Measurements from ENCODE around the gene ITIH5.

Gene ITIH5

GRCh38 chr10:7580520-7580919, 86.2 kb downstream of the ITIH5 start:
- no peak for DNase-seq

- no peak for DNase-seq
These were observed 87.1 kb downstream of the ITIH5 start for GRCh38 chr10:7579681-7580080.

- no peak for DNase-seq
These were observed 89.2 kb downstream of the ITIH5 start for GRCh38 chr10:7577579-7577978.

GRCh38 chr10:7577176-7577575, 89.6 kb downstream of the ITIH5 start:
- no peak for DNase-seq

GRCh38 chr10:7576340-7576739, 90.4 kb downstream of the ITIH5 start:
- DNase-seq, result no peak

- DNase-seq, result no peak
These were observed 94.4 kb downstream of the ITIH5 start for GRCh38 chr10:7572391-7572790.

- DNase-seq, result no peak
These were observed 94.8 kb downstream of the ITIH5 start for GRCh38 chr10:7571981-7572380.

GRCh38 chr10:7567911-7568620, 98.7 kb downstream of the ITIH5 start:
- DNase-seq, result no peak

GRCh38 chr10:7566891-7567290, 99.9 kb downstream of the ITIH5 start:
- DNase-seq, result no peak

- DNase-seq, result no peak
These were observed 100.9 kb downstream of the ITIH5 start for GRCh38 chr10:7565871-7566270.

- no peak for DNase-seq
These were observed 103.0 kb downstream of the ITIH5 start for GRCh38 chr10:7563770-7564169.

GRCh38 chr10:7563368-7563767, 103.4 kb downstream of the ITIH5 start:
- no peak for DNase-seq

GRCh38 chr10:7561985-7562384, 104.8 kb downstream of the ITIH5 start:
- DNase-seq, result no peak

GRCh38 chr10:7561216-7561893, 105.4 kb downstream of the ITIH5 start:
- DNase-seq, result no peak

GRCh38 chr10:7560519-7560918, 106.2 kb downstream of the ITIH5 start:
- no peak for DNase-seq

GRCh38 chr10:7559386-7559785, 107.4 kb downstream of the ITIH5 start:
- no peak for DNase-seq

GRCh38 chr10:7558036-7558435, 108.7 kb downstream of the ITIH5 start:
- DNase-seq, result no peak

GRCh38 chr10:7553531-7553930, 113.2 kb downstream of the ITIH5 start:
- DNase-seq, result no peak

GRCh38 chr10:7551950-7552716, 114.6 kb downstream of the ITIH5 start:
- no peak for DNase-seq

GRCh38 chr10:7551289-7551688, 115.5 kb downstream of the ITIH5 start:
- DNase-seq, result no peak

GRCh38 chr10:7550013-7550412, 116.8 kb downstream of the ITIH5 start:
- DNase-seq, result no peak

- no peak for DNase-seq
These were observed 118.9 kb downstream of the ITIH5 start for GRCh38 chr10:7547829-7548228.

- no peak for DNase-seq
These were observed 119.6 kb downstream of the ITIH5 start for GRCh38 chr10:7547206-7547605.

GRCh38 chr10:7546385-7546967, 120.3 kb downstream of the ITIH5 start:
- no peak for DNase-seq
